Panc1 (cell line): ENCODE results near the gene RXFP3.

ENCODE experiments used
- POLR2AphosphoS5 ChIP-seq: IDR thresholded peaks from 2 replicates; pipeline ENCODE4 v1.6.1; 2012; ENCODE audit warnings: mild to moderate bottlenecking, low read depth, low read length, moderate library complexity
- SIN3A ChIP-seq: IDR thresholded peaks from 2 replicates; pipeline ENCODE4 v1.6.1; 2012; ENCODE audit warnings: low read depth, mild to moderate bottlenecking, low read length, moderate library complexity, borderline replicate concordance; ENCODE audit not compliant: insufficient read depth
- TF ChIP-seq, protein P1 (sequence below): fragments of 450-650 bp; IDR thresholded peaks from 2 replicates; pipeline ENCODE4 v1.5.1; 2017; ENCODE audit warnings: mild to moderate bottlenecking
- TF ChIP-seq, protein P2 (sequence below), 2 experiments: IDR thresholded peaks; 2 replicates each; pipeline ENCODE4 v1.6.1; 2011 to 2012; ENCODE audit warnings: low read depth in 2 of 2, control low read depth in 1 of 2, low read length in 1 of 2, mild to moderate bottlenecking in 1 of 2, moderate library complexity in 1 of 2; ENCODE audit not compliant: insufficient read depth in 1 of 2

DNA sequence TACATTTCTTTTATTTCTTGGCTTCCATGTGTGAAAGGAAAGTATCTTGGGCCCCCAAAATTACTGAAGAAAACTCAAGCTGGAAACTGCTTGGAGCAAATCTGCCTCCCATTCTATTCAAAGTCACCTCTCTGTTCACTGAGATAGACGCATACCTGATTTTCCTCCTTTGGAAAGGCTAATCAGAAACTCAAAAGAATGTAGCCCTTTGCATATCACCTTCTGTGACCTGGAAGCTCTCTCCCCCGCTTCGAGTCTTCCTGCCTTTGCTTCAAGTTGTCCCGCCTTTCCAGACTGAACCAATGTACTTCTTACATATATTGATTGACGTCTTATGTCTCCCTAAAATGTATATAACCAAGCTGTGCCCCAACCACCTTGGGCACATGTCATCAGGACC lies 5.0 kb upstream of the RXFP3 start:
- TF ChIP-seq, protein P1, sequence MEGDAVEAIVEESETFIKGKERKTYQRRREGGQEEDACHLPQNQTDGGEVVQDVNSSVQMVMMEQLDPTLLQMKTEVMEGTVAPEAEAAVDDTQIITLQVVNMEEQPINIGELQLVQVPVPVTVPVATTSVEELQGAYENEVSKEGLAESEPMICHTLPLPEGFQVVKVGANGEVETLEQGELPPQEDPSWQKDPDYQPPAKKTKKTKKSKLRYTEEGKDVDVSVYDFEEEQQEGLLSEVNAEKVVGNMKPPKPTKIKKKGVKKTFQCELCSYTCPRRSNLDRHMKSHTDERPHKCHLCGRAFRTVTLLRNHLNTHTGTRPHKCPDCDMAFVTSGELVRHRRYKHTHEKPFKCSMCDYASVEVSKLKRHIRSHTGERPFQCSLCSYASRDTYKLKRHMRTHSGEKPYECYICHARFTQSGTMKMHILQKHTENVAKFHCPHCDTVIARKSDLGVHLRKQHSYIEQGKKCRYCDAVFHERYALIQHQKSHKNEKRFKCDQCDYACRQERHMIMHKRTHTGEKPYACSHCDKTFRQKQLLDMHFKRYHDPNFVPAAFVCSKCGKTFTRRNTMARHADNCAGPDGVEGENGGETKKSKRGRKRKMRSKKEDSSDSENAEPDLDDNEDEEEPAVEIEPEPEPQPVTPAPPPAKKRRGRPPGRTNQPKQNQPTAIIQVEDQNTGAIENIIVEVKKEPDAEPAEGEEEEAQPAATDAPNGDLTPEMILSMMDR, result no peak
- no peak for TF ChIP-seq POLR2AphosphoS5
- TF ChIP-seq, protein P2, sequence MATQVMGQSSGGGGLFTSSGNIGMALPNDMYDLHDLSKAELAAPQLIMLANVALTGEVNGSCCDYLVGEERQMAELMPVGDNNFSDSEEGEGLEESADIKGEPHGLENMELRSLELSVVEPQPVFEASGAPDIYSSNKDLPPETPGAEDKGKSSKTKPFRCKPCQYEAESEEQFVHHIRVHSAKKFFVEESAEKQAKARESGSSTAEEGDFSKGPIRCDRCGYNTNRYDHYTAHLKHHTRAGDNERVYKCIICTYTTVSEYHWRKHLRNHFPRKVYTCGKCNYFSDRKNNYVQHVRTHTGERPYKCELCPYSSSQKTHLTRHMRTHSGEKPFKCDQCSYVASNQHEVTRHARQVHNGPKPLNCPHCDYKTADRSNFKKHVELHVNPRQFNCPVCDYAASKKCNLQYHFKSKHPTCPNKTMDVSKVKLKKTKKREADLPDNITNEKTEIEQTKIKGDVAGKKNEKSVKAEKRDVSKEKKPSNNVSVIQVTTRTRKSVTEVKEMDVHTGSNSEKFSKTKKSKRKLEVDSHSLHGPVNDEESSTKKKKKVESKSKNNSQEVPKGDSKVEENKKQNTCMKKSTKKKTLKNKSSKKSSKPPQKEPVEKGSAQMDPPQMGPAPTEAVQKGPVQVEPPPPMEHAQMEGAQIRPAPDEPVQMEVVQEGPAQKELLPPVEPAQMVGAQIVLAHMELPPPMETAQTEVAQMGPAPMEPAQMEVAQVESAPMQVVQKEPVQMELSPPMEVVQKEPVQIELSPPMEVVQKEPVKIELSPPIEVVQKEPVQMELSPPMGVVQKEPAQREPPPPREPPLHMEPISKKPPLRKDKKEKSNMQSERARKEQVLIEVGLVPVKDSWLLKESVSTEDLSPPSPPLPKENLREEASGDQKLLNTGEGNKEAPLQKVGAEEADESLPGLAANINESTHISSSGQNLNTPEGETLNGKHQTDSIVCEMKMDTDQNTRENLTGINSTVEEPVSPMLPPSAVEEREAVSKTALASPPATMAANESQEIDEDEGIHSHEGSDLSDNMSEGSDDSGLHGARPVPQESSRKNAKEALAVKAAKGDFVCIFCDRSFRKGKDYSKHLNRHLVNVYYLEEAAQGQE (IDR thresholded peaks at IDR 0.05; ENCODE audit: insufficient read depth in 1 of 2, low read depth in 2 of 2, low read length in 1 of 2), result no peak
- no peak for TF ChIP-seq SIN3A
